ENCODE results near the gene TENM4. TPM values are rescaled to one million over a fixed set of nuclear protein-coding genes. Genes with fewer than 3 reads are reported as not detected.

The TENM4 gene
- total and polyA plus RNA-seq, 2 of the 13 experiments (the other 11 are each of a cell fraction or from before 2014, with no cell fraction given), result not detected

GRCh38 chr11:79393362-79394043 is 47.3 kb downstream of the TENM4 start (continued):
- TF ChIP-seq, protein P1, sequence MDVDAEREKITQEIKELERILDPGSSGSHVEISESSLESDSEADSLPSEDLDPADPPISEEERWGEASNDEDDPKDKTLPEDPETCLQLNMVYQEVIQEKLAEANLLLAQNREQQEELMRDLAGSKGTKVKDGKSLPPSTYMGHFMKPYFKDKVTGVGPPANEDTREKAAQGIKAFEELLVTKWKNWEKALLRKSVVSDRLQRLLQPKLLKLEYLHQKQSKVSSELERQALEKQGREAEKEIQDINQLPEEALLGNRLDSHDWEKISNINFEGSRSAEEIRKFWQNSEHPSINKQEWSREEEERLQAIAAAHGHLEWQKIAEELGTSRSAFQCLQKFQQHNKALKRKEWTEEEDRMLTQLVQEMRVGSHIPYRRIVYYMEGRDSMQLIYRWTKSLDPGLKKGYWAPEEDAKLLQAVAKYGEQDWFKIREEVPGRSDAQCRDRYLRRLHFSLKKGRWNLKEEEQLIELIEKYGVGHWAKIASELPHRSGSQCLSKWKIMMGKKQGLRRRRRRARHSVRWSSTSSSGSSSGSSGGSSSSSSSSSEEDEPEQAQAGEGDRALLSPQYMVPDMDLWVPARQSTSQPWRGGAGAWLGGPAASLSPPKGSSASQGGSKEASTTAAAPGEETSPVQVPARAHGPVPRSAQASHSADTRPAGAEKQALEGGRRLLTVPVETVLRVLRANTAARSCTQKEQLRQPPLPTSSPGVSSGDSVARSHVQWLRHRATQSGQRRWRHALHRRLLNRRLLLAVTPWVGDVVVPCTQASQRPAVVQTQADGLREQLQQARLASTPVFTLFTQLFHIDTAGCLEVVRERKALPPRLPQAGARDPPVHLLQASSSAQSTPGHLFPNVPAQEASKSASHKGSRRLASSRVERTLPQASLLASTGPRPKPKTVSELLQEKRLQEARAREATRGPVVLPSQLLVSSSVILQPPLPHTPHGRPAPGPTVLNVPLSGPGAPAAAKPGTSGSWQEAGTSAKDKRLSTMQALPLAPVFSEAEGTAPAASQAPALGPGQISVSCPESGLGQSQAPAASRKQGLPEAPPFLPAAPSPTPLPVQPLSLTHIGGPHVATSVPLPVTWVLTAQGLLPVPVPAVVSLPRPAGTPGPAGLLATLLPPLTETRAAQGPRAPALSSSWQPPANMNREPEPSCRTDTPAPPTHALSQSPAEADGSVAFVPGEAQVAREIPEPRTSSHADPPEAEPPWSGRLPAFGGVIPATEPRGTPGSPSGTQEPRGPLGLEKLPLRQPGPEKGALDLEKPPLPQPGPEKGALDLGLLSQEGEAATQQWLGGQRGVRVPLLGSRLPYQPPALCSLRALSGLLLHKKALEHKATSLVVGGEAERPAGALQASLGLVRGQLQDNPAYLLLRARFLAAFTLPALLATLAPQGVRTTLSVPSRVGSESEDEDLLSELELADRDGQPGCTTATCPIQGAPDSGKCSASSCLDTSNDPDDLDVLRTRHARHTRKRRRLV (CRISPR knock-in tag; IDR thresholded peaks at IDR 0.05), result no peak
- TF ChIP-seq ATAD3A (CRISPR knock-in tag; IDR thresholded peaks at IDR 0.05), result no peak
- peak; percentile 60 for TF ChIP-seq HNF4A (CRISPR knock-in tag; IDR thresholded peaks at IDR 0.05)
- no peak for TF ChIP-seq ONECUT2 (CRISPR knock-in tag; IDR thresholded peaks at IDR 0.05)
- no peak for TF ChIP-seq MTA3 (CRISPR knock-in tag; IDR thresholded peaks at IDR 0.05)
- TF ChIP-seq EHMT2 (IDR thresholded peaks at IDR 0.05; ENCODE audit: borderline replicate concordance, low read depth, low read length), result no peak
- TF ChIP-seq, protein P2, sequence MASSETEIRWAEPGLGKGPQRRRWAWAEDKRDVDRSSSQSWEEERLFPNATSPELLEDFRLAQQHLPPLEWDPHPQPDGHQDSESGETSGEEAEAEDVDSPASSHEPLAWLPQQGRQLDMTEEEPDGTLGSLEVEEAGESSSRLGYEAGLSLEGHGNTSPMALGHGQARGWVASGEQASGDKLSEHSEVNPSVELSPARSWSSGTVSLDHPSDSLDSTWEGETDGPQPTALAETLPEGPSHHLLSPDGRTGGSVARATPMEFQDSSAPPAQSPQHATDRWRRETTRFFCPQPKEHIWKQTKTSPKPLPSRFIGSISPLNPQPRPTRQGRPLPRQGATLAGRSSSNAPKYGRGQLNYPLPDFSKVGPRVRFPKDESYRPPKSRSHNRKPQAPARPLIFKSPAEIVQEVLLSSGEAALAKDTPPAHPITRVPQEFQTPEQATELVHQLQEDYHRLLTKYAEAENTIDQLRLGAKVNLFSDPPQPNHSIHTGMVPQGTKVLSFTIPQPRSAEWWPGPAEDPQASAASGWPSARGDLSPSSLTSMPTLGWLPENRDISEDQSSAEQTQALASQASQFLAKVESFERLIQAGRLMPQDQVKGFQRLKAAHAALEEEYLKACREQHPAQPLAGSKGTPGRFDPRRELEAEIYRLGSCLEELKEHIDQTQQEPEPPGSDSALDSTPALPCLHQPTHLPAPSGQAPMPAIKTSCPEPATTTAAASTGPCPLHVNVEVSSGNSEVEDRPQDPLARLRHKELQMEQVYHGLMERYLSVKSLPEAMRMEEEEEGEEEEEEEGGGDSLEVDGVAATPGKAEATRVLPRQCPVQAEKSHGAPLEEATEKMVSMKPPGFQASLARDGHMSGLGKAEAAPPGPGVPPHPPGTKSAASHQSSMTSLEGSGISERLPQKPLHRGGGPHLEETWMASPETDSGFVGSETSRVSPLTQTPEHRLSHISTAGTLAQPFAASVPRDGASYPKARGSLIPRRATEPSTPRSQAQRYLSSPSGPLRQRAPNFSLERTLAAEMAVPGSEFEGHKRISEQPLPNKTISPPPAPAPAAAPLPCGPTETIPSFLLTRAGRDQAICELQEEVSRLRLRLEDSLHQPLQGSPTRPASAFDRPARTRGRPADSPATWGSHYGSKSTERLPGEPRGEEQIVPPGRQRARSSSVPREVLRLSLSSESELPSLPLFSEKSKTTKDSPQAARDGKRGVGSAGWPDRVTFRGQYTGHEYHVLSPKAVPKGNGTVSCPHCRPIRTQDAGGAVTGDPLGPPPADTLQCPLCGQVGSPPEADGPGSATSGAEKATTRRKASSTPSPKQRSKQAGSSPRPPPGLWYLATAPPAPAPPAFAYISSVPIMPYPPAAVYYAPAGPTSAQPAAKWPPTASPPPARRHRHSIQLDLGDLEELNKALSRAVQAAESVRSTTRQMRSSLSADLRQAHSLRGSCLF (CRISPR knock-in tag; IDR thresholded peaks at IDR 0.05; ENCODE audit: borderline replicate concordance), result no peak
- no peak for TF ChIP-seq SMARCC2 (IDR thresholded peaks at IDR 0.05)
- TF ChIP-seq ZBTB1 (CRISPR knock-in tag; IDR thresholded peaks at IDR 0.05; ENCODE audit: borderline replicate concordance), result no peak
- TF ChIP-seq PCBP2 (optimal IDR thresholded peaks at IDR 0.05; ENCODE audit: low read depth, low read length, poor library complexity, severe bottlenecking), result no peak
- no peak for TF ChIP-seq XRCC5 (optimal IDR thresholded peaks at IDR 0.05; ENCODE audit: low read length)
- no peak for TF ChIP-seq HNRNPLL (IDR thresholded peaks at IDR 0.05; ENCODE audit: low read depth, low read length, poor library complexity, severe bottlenecking)
- no peak for TF ChIP-seq ZNF263 (CRISPR knock-in tag; IDR thresholded peaks at IDR 0.05)
- no peak for TF ChIP-seq NPAS2 (CRISPR knock-in tag; IDR thresholded peaks at IDR 0.05; ENCODE audit: borderline replicate concordance)
- TF ChIP-seq, protein P3, sequence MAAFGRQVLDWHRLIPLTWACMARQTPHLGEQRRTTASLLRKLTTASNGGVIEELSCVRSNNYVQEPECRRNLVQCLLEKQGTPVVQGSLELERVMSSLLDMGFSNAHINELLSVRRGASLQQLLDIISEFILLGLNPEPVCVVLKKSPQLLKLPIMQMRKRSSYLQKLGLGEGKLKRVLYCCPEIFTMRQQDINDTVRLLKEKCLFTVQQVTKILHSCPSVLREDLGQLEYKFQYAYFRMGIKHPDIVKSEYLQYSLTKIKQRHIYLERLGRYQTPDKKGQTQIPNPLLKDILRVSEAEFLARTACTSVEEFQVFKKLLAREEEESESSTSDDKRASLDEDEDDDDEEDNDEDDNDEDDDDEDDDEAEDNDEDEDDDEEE (CRISPR knock-in tag; IDR thresholded peaks at IDR 0.05), result no peak

Measured in HepG2 (cell line).